Stimulated activated CD8-positive, alpha-beta memory T cell treated with anti-CD3 and anti-CD28 coated beads, Interleukin-7, amount 100 ng/mL, for 48 hours (primary cell): ENCODE results near the gene TFAP2C.
"Not testable (repeated sequence)": the region's sequence is repeated elsewhere in the genome, so short reads cannot be mapped to it uniquely, and the experiment has no call there.

Experiments
- DNase-seq, 2 donors: peaks; one replicate each; pipeline ENCODE4 v3.0.0-alpha.2; 2020; ENCODE audit warnings: low read depth in 1 of 2; ENCODE audit errors: extremely low read depth in 1 of 2

Gene TFAP2C

DNA sequence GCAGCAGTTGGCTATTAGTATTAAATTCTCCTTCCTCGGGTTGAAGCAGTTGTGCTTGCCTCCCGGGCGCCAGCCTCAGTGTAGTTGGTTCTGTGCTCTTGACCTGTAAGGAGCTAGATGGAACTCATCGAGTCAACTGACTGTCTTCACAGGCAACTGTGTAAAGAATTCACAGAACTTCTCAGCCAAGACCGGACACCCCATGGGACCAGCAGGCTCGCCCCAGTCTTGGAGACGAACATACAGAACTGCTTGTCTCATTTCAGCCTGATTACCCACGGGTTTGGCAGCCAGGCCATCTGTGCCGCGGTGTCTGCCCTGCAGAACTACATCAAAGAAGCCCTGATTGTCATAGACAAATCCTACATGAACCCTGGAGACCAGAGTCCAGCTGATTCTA, 8.5 kb downstream of the TFAP2C start:
- no peak for DNase-seq

DNA sequence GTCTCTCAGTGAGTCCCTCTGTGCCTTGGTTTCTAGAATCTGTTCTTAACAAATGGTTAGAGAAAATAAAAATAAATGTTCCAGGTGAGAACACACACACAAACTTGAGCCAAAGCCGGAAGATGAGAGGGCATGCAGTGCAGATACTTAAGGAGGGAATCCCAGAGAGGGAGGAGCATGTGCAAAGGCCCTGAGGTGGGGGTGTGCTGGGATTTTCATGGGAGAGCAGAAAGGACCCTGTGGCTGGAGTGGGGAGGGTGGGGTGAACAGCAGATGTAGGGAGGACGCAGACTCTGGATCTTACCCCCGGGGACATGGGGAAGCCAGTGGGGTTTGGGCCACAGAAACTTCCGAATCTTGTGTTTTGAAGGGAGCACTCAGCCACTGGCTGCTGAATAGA, 17.5 kb downstream of the TFAP2C start:
- no peak for DNase-seq

DNA sequence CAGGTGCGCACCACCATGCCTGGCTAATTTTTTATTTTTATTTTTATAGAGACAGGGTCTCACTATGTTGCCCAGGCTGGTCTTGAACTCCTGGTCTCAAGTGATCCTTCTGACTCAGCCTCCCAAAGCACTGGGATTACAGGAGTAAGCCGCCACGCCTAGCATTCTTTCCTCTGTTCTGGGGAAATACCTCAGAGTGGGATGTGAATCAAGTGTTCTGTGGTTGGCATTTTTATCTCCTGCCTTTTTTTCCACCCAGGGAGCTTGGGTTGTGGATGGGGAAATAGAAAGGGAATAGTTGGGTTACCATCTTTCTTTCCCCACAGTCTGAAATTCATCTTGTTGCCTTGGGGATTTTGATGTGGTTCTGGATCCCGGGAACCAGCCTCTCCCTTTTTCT, 24.1 kb downstream of the TFAP2C start:
- no peak for DNase-seq

DNA sequence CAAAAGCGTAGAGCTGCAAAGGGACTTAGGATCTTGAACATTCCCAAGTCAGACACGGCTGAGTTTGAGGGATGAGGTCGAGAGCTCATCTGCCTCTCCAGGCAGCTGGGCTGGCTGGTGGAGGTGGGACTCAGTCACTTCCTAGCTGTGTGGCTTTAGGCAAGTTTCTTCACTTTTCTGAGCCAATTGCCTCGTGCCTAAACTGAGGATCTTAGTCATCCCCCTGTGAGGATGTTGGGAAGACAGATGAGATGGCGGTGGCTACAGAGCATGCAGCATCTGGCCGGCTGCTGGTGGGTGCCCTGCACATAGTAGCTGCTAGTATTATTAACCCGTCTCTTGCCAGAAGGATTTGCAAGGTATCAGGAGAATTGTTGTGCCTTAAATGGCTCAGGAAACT, 27.5 kb downstream of the TFAP2C start:
- DNase-seq = no peak

DNA sequence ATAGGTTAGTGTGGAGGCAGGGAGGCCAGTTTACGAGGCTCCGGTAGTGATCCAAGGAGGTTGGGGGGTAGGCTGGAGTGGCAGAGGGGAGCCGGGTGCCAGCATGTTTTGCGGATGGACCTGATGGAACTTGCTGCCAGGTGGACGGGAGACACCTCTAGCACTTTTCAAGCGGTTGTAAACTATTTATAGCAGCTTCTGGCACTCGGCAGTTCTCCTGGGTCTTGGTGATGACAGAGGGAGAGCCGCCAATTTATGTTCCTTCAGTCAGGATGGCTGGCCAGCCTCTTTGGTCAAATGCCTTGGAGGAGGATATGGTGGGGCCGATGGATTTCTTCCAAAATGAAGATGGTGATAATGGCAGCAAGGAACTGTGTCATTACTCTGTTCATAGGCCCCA, 28.8 kb downstream of the TFAP2C start:
- no peak for DNase-seq

DNA sequence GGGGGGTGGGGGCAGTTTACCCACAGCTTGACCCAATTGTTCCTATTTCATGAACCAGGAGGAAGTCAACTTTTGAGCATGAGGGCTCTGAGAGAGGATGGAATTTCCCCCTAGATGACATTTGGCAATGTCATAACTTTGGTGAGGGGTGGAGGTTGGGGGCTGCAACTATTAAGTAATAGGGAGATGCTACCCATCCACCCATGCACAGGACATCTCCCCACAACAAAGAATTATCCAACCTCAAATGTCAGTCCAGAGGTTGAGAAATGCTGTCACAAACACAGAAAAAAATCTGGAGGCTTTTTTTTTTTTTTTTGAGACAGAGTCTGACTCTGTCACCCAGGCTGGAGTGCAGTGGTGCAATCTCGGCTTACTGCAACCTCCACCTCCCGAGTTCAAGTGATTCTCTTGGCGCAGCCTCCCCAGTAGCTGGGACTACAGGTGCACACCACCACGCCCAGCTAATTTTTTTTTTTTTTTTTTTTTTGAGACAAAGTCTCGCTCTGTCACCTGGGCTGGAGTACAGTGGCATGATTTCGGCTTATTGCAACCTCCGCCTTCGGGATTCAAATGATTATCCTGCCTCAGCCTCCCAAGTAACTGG, 29.3 kb downstream of the TFAP2C start:
- not testable (repeated sequence) for DNase-seq

DNA sequence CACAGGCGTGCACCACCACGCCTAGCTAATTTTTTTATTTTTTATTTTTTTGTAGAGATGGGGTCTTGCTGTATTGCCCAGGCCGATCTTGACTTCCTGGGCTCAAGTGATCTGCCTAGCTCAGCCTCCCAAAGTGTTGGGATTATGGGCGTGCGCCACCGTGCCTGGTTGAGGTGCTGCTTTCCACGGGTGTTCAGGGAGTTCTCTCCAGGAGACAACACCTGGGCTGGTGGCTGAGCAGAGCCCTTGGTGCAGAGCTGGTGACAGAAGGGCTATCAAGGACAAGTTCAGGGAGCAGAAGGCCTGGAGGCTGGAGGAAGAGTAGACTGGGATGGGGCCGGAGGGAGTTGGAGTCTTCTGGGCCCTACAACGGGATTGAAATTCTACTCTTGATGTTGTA, 34.6 kb downstream of the TFAP2C start:
- no peak for DNase-seq

DNA sequence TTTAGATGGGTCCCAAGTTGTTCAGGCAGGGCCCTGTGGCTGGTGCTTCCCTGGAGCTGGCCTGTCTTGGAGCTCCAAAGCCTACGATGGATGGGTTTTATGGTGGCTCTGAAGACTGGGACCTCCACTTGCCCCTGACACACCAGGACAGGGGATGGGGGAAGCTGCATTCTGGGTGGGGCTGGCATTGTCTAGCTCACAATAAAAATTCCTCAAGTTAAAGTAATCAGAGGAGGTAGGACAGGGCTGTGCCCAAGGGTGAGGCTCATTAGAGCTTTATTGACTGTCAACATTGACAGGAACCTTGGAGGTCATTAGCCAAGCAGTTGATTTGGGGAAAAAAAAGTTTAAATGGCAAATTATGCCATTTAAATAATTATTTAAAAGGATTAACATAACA, 35.7 kb downstream of the TFAP2C start:
- DNase-seq = no peak

DNA sequence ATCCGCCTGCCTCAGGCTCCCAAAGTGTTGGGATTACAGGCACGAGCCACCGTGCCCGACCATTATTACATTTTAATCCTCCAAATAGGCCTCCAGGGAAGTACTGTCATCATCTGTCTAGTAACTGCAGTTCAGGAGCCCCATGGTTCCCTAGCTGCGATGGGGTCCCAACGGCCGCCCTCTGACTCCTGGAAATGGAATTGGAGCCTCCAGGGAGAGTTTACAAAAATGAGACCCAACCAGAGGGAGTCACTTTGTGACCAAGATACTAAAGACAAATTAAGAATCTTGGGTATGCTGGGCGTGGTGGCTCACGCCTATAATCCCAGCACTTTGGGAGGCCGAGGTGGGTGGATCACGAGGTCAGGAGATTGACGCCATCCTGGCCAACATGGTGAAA, 36.7 kb downstream of the TFAP2C start:
- no peak for DNase-seq

DNA sequence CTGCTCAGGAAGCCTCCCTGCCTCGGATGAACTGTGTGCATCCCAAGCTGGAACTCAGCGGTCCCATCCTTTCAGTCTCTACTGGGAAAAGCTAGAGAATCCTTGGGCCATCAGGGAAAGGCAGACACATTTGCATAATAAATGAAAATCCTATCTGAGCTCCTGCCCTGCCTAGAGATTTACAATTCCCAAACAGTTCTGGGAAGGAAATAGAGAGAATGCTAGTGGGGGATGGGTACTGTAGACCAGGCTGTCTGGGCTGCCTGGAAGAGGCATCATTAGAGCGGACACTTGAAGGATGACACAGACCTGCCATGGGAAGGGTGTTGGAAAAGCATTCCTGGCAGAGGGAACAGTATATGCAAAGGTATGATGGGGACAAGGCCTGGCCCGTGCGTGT, 44.3 kb downstream of the TFAP2C start:
- DNase-seq = no peak

DNA sequence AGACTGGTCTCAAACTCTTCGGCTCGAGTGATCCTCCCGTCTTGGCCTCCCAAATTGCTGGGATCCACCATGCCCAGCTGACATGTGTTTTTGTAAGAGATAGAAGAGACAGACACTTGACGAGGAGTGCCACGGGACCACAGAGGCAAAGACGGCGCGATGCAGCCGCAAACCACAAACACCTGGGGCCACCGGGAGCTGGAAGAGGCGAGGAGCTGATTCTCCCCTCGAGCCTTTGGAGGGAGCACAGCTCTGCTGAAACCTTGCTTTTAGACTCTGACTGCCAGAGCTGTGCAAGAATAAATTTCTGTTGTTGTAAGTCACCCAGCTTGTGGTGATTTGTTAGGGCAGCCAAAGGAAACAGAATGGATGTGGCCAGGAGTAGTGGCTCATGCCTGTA, 46.9 kb downstream of the TFAP2C start:
- DNase-seq = no peak

DNA sequence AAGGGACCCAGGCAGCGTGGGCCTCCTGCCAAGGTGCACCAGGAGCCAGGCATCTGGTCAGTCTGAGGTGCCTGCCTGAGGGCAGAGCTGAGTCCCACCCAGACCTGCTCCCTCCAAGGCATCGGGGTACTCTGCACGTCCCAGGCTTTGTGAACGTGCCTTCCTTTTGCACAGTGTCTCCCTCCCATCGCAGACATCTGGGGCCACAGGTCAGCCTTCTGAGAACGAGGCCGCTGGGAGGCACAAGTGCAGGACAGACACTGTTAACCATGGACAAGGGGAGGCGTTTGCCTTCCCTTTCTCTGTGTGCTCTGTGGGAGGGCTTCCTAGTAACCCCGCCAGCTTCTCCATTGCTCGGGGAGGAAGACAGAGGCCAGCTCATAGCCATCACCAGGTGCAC, 47.6 kb downstream of the TFAP2C start:
- DNase-seq = no peak

DNA sequence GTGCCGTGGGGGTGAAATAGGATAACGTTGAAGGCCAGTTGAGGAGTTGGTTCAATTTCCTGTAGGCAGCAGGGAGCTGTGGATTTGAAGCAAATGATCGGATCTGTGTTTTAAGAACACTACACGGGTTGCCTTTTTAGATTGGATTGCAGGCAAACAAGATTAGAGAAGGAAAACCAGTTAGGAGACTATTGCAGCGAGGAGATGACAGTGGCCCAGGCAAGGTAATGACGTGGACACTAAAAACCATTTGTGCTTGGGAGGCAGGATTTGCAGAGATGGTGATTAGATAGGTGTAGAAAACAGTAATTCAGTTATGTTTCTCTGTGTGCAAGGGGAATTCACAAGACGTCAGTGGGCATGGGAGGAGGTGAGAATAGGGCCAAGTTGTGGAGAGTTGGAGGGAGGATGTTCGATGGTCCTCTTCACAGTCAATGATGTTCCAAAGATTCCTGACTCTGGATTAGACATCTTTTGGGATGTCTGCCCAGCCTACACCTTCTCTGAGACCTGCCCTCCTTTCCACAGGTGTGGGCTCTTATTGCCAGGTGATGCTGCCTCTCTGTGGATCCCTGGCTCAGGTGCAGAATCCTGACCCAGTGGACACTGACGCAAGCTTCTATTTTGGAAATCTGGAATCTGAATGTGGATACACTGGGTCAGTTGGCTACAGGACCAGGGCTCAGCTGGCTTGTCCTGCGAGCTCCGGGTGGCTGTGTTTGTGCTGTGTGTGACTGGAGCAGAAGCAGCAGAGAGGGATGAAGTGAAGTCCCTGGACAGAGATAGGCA, 54.2 kb downstream of the TFAP2C start:
- DNase-seq = no peak

DNA sequence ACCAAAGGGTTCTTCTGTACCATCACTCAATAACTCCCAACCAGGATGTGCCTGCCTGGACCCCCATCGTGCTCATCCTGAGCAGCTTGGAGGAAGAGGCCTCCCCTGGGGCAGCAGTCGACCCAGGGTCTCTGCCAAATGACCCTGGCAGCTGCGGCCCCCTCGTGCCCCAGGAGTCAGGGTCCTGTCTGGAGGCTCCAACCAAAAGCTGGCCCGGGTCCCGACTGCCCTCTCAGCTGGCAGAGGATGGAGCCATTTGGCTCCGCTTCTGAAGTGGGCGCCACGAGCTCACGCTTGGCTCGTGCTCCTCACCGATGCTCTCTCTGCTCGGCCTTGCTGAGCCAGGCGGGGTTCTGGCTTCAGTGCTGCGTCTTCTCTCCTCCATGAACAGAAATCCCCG, 56.8 kb downstream of the TFAP2C start:
- no peak for DNase-seq

DNA sequence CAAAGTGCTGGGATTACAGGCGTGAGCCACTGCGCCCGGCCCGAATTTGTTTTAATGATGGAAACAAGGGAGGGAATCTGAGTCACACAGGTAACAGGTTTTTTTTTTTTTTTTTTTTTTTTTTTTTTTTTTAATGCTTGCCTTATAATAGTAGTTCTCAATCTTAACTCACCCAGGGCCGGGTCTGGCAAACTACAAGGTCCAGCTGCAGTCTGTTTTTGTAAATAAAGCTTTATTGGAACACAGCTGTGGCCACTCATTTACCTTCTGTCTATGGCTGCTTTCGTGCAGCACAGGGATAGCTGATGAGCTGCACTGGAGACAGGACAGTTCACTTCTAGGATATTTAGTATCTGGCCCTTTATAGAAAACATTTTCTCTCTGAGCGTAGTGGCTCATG, 58.0 kb downstream of the TFAP2C start:
- no peak for DNase-seq

DNA sequence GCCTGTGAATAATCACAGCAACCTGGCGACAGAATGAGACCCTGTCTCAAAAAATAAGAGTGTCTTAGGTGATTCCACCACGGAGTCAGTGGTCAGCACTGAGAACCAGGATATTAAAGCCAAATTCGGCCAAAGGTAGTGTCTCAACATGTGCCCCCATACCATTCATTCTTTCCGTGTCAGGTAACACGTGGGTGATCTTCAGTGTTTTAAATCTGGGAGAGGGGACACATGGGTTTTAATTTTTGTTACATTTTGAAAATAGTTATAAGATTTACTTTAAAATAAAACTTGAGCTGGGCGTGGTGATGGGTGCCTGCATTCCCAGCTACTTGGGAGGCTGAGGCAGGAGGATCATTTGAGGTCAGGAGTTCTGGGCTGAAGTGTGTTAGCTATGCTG, 59.0 kb downstream of the TFAP2C start:
- no peak for DNase-seq
